ENCODE results near the gene KIAA1328. TPM values are rescaled to one million over a fixed set of nuclear protein-coding genes. Genes with fewer than 3 reads are reported as not detected.

KIAA1328 gene
- total and polyA plus RNA-seq, 4 donors = 2.8 to 48.1 (median 7.0) TPM

DNA sequence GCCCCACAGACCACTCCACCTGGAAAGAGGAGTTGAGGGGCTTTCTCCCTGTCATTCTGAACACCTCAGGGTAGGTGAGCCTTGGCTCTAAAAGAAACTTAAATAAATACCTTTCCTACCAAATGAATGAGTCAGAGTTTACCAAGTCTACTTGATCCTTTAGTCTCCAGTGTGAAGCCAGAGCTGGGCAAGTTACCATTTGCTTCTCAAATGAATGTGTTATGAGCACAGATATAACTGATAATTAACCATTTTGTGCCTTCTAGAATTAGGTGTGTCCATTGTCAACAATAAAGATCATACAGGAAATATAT lies 347.7 kb downstream of the KIAA1328 start:
- Histone ChIP-seq H3K9me3 (ENCODE audit: control insufficient read depth in 4 of 4, insufficient read depth in 3 of 4, low read length in 3 of 4) (no peaks in the 10 kb centered on the region), H3K4me1 (ENCODE audit: control insufficient read depth in 5 of 5, insufficient read depth in 5 of 5, low read length in 5 of 5) (no peaks in the 10 kb centered on the region), H3K36me3 (ENCODE audit: control insufficient read depth in 4 of 4, insufficient read depth in 4 of 4, low read length in 4 of 4) (peaks cover 0 to 2% (median 0%) of the 10 kb centered on the region in 4 donors), H3K4me3 (no peak overlapping the region), H3K27me3 (ENCODE audit: control insufficient read depth in 3 of 3, insufficient read depth in 3 of 3, low read length in 2 of 3) (no peaks in the 10 kb centered on the region), H3K9ac (ENCODE audit: insufficient read depth in 1 of 2, low read length in 2 of 2) (no peak overlapping the region), H3K27ac (ENCODE audit: low read depth in 1 of 2, low read length in 1 of 2) (no peak overlapping the region)
- DNase-seq (no peak), ATAC-seq (ENCODE audit: insufficient read depth, low FRiP score) (no peak)
- TF ChIP-seq, protein P1, sequence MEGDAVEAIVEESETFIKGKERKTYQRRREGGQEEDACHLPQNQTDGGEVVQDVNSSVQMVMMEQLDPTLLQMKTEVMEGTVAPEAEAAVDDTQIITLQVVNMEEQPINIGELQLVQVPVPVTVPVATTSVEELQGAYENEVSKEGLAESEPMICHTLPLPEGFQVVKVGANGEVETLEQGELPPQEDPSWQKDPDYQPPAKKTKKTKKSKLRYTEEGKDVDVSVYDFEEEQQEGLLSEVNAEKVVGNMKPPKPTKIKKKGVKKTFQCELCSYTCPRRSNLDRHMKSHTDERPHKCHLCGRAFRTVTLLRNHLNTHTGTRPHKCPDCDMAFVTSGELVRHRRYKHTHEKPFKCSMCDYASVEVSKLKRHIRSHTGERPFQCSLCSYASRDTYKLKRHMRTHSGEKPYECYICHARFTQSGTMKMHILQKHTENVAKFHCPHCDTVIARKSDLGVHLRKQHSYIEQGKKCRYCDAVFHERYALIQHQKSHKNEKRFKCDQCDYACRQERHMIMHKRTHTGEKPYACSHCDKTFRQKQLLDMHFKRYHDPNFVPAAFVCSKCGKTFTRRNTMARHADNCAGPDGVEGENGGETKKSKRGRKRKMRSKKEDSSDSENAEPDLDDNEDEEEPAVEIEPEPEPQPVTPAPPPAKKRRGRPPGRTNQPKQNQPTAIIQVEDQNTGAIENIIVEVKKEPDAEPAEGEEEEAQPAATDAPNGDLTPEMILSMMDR (IDR thresholded peaks at IDR 0.05; ENCODE audit: control extremely low read depth, extremely low read depth) = no peak

DNA sequence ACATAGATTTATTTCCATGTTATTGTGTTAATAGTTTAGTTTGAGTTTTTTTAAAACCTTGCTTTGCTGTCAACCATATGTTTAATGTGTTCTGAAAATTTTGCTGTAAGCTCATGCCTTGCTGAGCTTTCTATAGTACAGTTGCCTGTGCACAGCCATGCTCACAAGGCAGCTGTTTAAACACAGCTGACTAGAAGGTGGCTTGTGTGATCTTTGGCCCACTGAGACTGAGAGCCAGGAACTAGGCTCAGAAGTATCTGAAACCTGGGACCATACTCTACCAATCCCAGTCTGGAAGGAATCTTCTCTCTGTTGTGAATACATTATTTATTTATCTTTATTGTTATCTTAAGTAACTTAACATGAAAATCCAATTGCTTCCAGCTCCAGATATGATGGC lies 350.5 kb downstream of the KIAA1328 start:
- TF ChIP-seq, protein P1 (IDR thresholded peaks at IDR 0.05; ENCODE audit: control extremely low read depth, extremely low read depth) = no peak
- Histone ChIP-seq H3K4me3 (no peak overlapping the region), H3K36me3 (ENCODE audit: control insufficient read depth in 4 of 4, insufficient read depth in 4 of 4, low read length in 4 of 4) (no peaks in the 10 kb centered on the region), H3K27me3 (ENCODE audit: control insufficient read depth in 3 of 3, insufficient read depth in 3 of 3, low read length in 2 of 3) (no peaks in the 10 kb centered on the region), H3K27ac (ENCODE audit: low read depth in 1 of 2, low read length in 1 of 2) (no peak overlapping the region), H3K4me1 (ENCODE audit: control insufficient read depth in 5 of 5, insufficient read depth in 5 of 5, low read length in 5 of 5) (peaks cover 0 to 3% (median 0%) of the 10 kb centered on the region in 5 donors), H3K9me3 (ENCODE audit: control insufficient read depth in 4 of 4, insufficient read depth in 3 of 4, low read length in 3 of 4) (no peaks in the 10 kb centered on the region), H3K9ac (ENCODE audit: insufficient read depth in 1 of 2, low read length in 2 of 2) (no peak overlapping the region)
- ATAC-seq (ENCODE audit: insufficient read depth, low FRiP score) = no peak
- DNase-seq = no peak

DNA sequence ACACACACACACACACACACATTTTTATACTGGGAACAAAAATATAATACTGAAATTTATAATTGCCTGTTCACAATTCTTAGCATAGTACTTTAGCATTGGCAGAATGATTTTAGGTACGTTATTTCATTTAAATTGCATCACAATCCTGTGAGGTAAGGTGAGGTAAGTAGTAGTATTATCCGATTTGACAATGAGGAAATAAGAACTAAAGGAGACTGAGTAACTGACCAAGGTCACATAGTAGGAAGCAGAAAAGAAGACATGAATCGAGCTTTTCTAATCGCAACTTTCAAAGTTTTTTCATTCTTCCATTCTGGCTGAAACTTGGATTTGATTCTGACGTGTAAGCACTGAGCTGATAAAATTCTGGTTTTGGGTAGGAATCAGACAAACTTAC lies 351.2 kb downstream of the KIAA1328 start:
- no peaks in the 10 kb centered on the region for H3K9me3 ChIP-seq (ENCODE audit: control insufficient read depth in 4 of 4, insufficient read depth in 3 of 4, low read length in 3 of 4)
- H3K4me3 ChIP-seq = no peak overlapping the region
- H3K27ac ChIP-seq (ENCODE audit: low read depth in 1 of 2, low read length in 1 of 2) = no peak overlapping the region
- 90 to 96% methylated on average over 5 of the region's 5 CpGs for WGBS, 2 donors
- no peaks in the 10 kb centered on the region for H3K36me3 ChIP-seq (ENCODE audit: control insufficient read depth in 4 of 4, insufficient read depth in 4 of 4, low read length in 4 of 4)
- ATAC-seq (ENCODE audit: insufficient read depth, low FRiP score) = no peak
- TF ChIP-seq, protein P1 (IDR thresholded peaks at IDR 0.05; ENCODE audit: control extremely low read depth, extremely low read depth) = no peak
- no peak overlapping the region for H3K9ac ChIP-seq (ENCODE audit: insufficient read depth in 1 of 2, low read length in 2 of 2)
- H3K27me3 ChIP-seq (ENCODE audit: control insufficient read depth in 3 of 3, insufficient read depth in 3 of 3, low read length in 2 of 3) = no peaks in the 10 kb centered on the region
- DNase-seq = no peak
- H3K4me1 ChIP-seq (ENCODE audit: control insufficient read depth in 5 of 5, insufficient read depth in 5 of 5, low read length in 5 of 5) = peaks cover 0 to 3% (median 0%) of the 10 kb centered on the region in 5 donors

DNA sequence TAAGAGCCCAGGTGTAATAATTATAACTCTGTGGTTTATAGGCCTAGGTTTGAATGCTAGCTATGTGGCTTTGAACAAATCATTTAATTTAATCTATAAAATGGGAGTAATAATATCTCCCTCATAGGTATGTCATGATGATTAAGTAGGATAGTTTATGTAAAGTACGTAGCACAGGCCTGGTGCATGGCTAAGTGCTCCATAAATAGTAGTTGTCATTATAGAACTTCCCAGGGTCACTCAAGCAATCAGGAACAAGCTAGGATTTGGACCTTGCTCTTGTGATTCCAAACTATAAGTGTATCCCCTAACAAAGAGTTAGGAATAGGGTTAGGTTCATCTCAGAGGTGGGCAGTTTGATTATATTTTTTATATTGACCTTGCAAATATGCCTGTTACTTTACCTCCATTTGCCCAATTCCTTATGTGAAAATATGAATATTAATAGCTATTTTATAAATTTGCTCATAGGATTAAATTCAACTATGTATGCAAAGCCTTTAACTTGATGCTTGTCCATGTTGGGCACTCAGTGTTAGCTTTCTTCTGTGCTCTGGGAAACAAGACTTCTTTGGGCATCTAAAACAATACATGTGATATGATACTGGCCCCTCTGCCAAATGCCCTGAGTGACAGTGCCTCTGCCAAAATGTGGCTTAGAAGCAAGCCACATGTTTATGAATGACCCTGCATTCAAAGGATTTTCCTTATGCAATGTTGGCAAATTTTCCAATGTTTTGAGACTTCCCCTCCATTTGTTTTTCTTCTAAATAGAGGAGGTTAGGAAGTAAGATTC lies 353.6 kb downstream of the KIAA1328 start:
- DNase-seq (peak in 2 of 3 donors; percentile 29 to 42), ATAC-seq (ENCODE audit: insufficient read depth, low FRiP score) (no peak)
- Histone ChIP-seq H3K9ac (ENCODE audit: insufficient read depth in 1 of 2, low read length in 2 of 2) (no peak overlapping the region), H3K4me1 (ENCODE audit: control insufficient read depth in 5 of 5, insufficient read depth in 5 of 5, low read length in 5 of 5) (peaks cover 0 to 3% (median 0%) of the 10 kb centered on the region in 5 donors), H3K4me3 (no peak overlapping the region), H3K36me3 (ENCODE audit: control insufficient read depth in 4 of 4, insufficient read depth in 4 of 4, low read length in 4 of 4) (no peaks in the 10 kb centered on the region), H3K27ac (ENCODE audit: low read depth in 1 of 2, low read length in 1 of 2) (no peak overlapping the region), H3K27me3 (ENCODE audit: control insufficient read depth in 3 of 3, insufficient read depth in 3 of 3, low read length in 2 of 3) (no peaks in the 10 kb centered on the region), H3K9me3 (ENCODE audit: control insufficient read depth in 4 of 4, insufficient read depth in 3 of 4, low read length in 3 of 4) (no peaks in the 10 kb centered on the region)
- TF ChIP-seq, protein P1 (IDR thresholded peaks at IDR 0.05; ENCODE audit: control extremely low read depth, extremely low read depth) = no peak
- WGBS, 2 donors = 96 to 97% methylated on average over 1 of the region's 1 CpG
